ENCODE data around the gene USB1.

GRCh38 chr16:57966204-57966771 is 34.9 kb upstream of the USB1 start:
- TF ChIP-seq CTCF (IDR thresholded peaks at IDR 0.05) (no peak), POLR2A (IDR thresholded peaks at IDR 0.05) (no peak), POLR2AphosphoS5 (IDR thresholded peaks at IDR 0.05) (no peak)
